Measurements from ENCODE around the gene SORCS1.

- TF ChIP-seq CTCF (IDR thresholded peaks at IDR 0.05; ENCODE audit: low read length) = no peak
- no peak for TF ChIP-seq EZH2 (IDR thresholded peaks at IDR 0.05; ENCODE audit: borderline replicate concordance, low read length)
Observed at GRCh38 chr10:106956216-106956915, 208.1 kb downstream of the SORCS1 start.
